SK-N-MC (cell line): ENCODE data around the gene SF3B6.
"Not testable (repeated sequence)": the region's sequence is repeated elsewhere in the genome, so short reads cannot be mapped to it uniquely, and the experiment has no call there.

Experiments used
- EZH2 ChIP-seq: fragments of 200-600 bp; sonication (generic); IDR thresholded peaks from one replicate; pipeline ENCODE4 v1.6.1; 2017; ENCODE audit warnings: antibody characterized with exemption
- FOXP2 ChIP-seq: optimal IDR thresholded peaks from 2 replicates; pipeline ENCODE3; 2011; ENCODE audit warnings: mild to moderate bottlenecking, moderate library complexity; ENCODE audit not compliant: insufficient read depth; ENCODE audit errors: extremely low read length, control extremely low read depth
- POLR2AphosphoS5 ChIP-seq: IDR thresholded peaks from 2 replicates; pipeline ENCODE4 v1.6.1; 2012; ENCODE audit warnings: mild to moderate bottlenecking, low read depth, low read length, borderline replicate concordance

DNA sequence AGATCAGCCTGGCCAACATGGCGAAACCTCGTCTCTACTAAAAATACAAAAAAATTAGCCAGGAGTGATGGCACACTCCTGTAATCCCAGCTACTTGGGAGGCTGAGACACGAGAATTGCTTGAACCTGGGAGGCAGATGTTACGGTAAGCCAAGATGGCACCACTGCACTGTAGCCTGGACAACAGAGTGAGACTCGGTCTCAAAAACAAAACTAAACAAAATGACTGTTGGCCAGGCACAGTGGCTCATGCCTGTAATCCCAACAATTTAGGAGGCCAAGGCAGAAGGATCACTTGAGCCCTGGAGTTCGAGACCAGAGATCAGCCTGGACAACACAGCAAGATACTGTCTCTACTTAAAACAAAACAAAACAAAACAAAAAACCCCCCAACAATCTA, 33.0 kb downstream of the SF3B6 start:
- not testable (repeated sequence) for TF ChIP-seq POLR2AphosphoS5, EZH2, FOXP2
